GM19463 (cell line): ENCODE results near the gene GRID2.
A peak's percentile ranks its signal among the peaks of the same experiment; 100 is the strongest.

Experiments used
- ATAC-seq: cut with Tn5 transposase; IDR thresholded peaks from one replicate; pipeline ENCODE4 v1.9.1; 2021; ENCODE audit warnings: mild to moderate bottlenecking, moderate library complexity; ENCODE audit not compliant: unreplicated experiment

Gene GRID2

DNA sequence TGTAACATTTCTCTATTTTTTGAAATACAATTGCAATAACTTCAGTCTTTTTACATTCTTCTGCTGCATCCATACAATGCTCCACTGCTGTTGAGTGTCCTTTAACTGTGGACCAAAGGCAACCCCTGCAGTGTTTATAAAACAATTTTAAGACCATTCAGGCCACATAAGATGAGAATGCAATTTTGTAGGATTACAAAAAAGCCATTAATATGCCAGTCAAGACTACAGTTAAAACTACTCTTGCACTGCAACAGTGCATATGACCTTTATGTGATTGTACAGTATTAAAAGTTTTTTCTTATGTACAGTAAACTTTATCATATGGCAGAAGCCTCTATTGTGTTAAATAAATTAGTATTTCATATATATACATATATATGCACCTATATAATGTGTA lies 1469.1 kb downstream of the GRID2 start:
- no peak for ATAC-seq

DNA sequence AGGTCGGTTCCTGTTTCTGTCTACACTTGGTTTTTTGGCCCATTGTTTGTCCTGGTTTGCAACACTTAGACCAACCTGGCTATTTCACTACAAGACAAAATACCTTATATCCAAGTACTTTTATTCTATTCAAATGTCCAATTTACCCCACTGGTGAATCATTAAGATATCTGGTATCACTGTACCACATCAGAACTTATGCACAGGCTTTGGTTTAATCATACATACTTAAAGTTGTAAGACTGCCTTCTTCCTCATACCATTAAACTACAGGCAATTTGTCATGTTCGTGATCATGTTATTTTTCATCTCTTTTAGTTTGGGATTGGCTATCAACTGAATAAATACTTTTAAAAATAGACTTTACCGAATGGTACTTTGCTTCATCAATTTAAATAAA lies 1471.8 kb downstream of the GRID2 start:
- no peak for ATAC-seq

DNA sequence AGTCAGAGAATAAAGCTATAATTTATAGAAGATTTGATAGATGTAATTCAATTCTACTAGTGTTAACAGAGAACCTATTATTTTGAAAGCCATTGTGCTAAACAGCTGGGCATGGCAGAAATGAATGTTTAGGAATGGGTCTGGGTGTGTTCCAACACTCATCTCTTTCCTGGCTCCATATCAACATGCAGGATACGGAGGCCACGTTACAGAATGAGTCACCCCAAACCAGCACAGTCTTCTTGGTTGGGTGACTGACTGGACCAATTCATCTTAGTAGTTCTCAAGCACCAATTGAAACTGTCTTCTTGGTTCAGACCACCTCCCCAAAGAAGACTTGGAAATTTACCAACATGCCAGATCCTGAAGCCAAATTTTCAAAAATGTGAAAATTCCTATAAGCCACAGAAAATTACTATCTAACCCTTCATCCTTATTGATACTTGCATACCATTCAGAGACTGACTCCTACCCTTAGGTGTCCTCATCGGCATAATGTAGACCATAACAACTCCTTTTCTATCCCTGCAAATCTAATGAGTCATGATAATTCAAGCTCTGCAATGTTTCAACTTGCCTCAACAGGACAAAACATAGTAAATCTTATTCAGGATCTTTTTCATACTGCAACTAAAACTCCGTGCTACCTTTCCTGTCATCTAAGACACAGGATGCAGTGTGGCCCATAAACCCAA lies 1472.8 kb downstream of the GRID2 start:
- no peak for ATAC-seq

DNA sequence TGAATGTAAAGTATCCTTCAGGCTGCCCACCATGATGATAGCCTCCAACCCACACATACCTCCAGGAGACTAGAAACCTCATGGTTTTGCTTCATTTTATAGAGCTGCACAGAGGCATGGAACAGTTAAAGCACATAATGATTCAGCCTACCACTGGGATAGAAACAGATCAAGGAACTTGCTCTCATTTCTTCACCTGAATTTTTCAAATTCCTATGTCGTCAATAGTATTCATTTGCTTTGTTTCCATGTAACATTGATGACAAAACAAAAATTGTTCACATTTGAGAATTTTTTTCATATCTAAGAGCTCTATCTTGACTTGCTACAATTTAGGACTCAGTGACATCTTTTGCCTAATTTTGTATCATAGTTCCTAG lies 1473.3 kb downstream of the GRID2 start:
- ATAC-seq = no peak

DNA sequence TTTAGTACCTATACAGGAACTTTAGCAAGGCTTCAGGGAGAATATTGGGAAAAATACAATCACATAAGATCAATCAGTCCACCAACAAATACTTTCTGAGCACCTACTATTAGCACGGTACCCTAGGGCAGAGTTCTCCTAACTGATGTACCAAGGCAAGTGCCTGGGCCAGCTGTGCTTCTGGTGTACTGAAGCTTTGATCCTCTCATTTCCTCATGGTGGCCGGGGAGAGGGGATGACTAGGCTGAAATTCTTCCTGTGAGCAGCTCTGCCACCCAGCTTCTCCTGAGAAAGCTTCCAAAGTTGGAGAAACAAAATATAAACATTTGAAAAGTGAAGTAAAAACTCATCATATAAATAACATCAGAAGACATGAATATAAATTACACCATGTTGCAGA lies 1475.5 kb downstream of the GRID2 start:
- ATAC-seq = no peak

DNA sequence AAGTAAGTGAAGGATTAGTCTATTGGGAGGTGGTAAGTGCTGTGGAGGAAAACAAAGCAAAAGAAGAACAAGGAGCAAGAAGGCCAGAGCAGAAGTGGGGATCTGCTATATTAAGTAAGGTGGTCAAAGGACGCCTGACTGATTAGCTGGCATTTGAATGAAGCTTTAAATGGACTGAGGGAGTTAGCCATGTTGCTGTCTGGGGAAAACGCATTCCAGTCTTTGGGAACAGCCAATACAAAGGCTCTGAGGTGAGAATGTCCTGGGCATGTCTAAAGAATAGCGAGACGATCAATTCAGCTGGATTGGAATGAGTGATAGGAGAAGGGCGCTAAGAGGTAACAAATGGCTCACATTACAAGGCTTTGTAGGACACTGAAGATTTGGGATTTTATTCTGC lies 1476.3 kb downstream of the GRID2 start:
- no peak for ATAC-seq

DNA sequence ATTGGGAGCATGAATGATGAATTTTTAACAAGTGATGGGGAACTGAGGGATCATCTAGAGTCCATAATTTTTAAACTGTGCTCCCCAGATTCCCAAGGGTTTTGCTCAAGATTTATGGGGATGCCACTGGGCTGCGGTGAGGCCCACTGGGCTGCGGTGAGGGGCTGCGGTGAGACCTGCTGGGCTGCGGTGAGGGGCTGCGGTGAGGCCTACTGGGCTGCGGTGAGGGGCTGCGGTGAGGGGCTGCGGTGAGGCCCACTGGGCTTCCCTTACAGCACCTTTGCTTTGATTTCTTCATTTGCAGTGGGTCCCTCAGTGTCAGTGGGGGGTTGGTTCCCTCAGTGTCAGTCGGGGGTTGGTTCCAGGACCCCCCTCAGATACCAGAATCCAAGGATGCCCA lies 1477.4 kb downstream of the GRID2 start:
- no peak for ATAC-seq

DNA sequence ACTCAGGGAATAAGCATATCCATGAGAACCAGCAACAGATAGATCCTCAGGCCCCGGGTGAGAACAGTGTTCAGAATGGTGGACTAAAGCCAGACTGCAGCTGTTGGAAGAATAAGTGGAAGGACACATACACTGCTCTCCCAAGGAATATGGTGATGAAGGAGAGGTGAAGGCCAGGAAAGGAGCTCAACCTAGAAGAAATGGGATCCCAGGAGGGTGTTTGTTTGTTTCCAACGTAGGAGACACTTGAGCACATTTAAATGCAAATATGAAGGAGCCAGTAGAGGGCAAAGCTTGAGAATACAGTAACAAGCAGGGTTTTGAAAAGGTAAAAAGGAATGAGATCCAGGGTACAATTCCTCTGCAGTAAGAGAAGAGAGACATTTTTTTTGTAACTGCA lies 1482.4 kb downstream of the GRID2 start:
- ATAC-seq = no peak

DNA sequence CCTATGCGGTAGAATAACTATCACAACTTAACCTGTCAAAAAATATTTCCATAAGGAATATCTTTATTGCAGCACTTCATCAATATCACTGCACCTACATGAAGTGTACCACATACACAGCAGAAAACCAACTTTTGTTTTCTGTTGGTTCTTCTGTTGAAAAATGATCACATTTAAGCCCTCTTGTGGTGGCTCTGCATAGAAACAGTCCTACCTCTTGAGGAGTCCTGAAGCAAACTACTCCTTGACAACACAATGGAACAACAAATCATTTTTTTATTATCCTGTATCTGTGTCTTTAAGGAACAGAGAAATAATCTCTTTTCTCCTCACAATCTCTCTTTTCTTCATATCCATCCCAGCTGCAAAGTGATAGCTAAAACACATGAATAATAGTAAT lies 1484.9 kb downstream of the GRID2 start:
- peak; percentile 40 for ATAC-seq

DNA sequence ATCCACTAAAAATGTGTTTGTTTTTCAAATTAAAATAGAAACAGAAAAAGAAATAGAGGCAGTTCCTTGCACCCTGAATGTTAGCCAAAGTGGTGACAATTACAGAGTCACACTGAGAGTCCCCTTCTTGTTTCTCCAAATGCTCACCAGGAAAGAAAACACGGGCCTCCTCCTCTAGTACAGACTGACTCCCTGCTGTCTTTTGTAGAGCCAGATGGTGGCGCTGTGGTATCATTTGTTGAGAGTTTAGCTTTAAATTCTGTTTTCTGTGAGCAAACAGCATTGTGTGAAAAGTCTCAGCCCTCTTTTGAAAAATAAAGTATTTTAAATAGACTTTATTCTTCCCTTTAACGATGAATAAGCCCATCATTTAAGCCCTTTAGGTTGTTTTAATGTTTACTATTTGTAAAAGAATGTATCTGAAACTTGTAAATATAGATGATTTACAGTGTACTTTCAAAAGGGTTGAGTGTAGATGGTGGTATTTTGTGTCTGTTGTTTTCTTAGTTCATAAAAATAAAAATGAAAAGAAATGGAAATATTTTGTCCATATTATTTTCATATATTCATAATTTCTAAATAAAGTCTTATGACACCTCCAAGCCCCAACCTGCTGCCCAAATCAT lies 1487.9 kb downstream of the GRID2 start:
- peak; percentile 72 for ATAC-seq

DNA sequence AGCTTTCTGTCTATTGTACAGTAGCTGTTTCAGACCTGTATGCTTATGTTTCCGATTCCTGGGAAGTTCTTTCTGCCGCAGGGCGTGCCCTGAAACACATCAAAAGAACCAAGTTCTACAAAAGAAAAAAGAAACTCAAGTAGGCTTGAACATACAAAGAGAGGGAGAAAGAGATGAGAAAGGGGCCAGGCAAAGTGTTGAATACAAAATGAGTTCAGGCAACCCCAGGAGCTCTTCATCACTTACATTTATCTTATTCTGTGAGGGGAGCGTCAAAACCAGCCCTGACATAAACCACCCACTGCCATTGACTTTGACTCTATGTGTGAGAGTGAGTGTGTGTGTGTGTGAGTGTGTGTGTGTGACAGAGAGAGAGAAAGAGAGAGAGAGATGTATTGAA lies 1498.3 kb downstream of the GRID2 start:
- ATAC-seq = no peak

DNA sequence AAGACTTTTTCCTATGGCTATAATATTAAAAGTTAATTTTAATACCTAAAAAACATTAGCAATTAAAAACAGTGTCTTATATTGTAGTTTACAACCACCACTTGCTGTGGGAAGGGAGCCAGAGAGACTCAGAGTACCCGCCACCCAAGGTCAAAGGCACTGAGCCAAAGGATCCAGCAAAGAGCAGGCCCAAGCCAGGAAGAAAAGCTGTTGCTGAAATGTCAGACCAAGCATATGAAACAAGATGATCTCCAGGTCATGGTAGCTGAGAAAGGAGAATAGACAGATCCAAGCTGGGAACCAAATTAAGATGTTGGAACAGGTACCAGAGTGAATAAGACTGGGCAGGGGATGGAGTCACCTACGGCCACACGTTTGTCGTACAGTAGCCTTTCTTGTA lies 1506.0 kb downstream of the GRID2 start:
- ATAC-seq = no peak

DNA sequence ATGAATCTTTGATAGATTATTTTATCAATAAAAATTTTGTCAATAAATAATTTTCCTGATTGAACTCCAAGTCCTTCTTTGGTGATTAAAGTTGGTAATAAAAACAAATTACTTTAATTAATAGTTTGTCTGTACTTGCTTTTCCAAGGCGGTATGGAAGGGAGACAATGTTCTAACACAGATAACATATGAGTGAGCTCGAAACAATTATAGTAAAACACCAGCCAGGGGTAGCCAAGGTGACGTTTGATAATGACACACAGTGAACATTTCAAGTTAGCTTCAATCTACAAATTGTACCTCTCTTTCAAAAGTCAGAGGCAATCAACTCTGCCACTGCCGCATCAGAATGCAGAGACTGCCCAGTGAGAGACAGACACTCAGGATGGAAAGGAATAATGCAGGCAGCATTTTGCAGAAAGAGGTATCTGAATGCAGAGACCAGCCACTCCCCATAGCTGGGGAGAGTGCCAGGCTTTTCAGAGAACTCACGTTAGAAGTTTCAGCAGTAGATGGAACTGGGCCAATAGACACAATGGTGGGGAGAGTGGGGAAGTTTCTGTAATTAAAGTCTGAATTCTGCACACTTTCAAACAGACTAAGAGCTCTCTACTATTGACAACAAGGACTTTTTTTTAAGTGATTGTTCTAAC lies 1506.7 kb downstream of the GRID2 start:
- no peak for ATAC-seq

DNA sequence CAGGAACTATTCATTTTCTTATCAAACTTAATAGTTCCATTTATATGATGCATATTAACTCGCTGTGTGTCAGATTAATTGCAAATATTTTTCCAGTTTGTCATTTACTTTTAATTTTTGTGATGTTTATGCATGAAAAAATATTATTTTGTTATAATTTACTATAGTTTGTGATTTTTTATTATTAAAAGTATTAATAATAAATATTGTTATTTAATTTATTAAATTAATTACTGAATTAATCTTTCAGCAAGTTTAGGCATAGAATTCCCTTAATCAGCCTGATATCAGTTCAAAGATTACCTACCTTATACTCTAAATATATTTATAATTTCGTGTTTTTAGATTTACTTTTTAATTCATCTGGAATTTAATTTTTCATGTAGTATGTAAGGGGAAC lies 1509.3 kb downstream of the GRID2 start:
- no peak for ATAC-seq

DNA sequence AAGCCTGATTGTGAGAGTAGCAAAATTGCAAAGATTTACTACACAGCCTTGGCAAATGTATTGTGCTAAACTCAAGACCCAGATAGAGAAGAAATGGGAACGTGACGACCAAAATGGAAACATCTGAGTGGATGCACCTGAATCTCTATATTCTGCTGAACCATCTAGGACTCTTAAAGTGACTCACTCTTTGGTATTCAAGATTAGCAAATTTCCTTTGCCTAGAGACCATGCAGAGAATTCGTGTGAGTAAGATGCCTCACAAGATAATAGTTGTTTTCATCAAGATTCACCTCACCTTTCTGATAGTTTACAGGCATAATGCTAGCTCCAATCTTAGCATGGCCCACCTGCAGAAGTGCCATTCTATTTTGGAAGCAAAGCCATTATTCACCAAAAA lies 1510.4 kb downstream of the GRID2 start:
- ATAC-seq = no peak

DNA sequence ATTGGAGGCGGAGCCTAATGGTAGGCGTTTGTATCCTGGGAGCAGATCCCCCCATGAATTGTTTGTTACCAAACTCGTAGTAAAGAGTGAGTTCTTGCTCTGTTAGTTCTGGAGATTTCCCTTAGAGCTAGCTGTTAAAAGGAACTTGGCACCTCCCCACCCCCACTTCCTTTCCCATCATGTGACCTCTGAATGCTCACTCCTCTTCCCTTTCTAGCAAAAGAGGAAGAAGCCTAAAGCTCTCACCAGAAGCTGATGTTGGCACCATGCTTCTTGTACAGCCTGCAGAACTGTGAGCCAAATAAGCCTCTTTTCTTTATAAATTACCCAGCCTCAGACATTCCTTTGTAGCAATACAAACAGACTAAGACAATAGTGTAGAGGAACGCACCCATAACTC lies 1511.0 kb downstream of the GRID2 start:
- ATAC-seq = no peak
